GM12891 (cell line): ENCODE data around the gene ALS2CL.

Source experiments
- POLR2A ChIP-seq: IDR thresholded peaks from 2 replicates; pipeline ENCODE4 v1.6.1; 2011; ENCODE audit warnings: low read depth, low read length, control low read depth
- POLR2AphosphoS5 ChIP-seq: IDR thresholded peaks from 2 replicates; pipeline ENCODE4 v1.6.1; 2011; ENCODE audit warnings: low read depth, low read length, control low read depth
- TAF1 ChIP-seq: IDR thresholded peaks from 2 replicates; pipeline ENCODE4 v1.6.1; 2011; ENCODE audit warnings: low read depth, low read length, control low read depth

- TF ChIP-seq POLR2A (no peak), TAF1 (no peak), POLR2AphosphoS5 (no peak)
Measured at GRCh38 chr3:46714728-46715506, 21.4 kb upstream of the ALS2CL start.
